ENCODE results near the gene METAP1D. TPM values are rescaled to one million over a fixed set of nuclear protein-coding genes. Genes with fewer than 3 reads are reported as not detected.

Gene METAP1D
- polyA plus RNA-seq, 1 donor from 2014 or later = 3.6 TPM

DNA sequence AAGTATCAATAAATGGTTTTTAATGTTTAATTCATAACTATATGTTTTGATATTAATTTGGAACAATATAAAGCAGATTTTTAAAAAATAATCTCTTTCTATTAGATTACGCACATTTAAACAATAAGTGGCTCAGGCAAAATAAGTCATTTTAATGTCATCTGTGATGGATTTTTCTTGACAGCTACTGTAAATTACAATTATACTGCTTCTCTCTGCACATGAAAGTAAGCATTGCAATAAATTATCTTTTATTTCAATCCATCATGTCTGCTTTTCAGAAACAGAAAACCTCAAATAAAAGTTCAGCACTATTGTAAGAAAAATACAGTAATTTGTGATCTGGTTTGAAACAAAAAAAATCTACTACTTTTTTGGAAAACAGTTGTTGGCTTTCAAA, 74.5 kb downstream of the METAP1D start:
- H3K36me3 Mint-ChIP-seq = peaks cover 2% of the 10 kb centered on the region
- H3K4me1 Mint-ChIP-seq = no peaks in the 10 kb centered on the region
- H3K27ac Mint-ChIP-seq = no peak overlapping the region
- H3K9me3 Mint-ChIP-seq = no peaks in the 10 kb centered on the region
- H3K27me3 Mint-ChIP-seq = peaks cover 3% of the 10 kb centered on the region
- H3K4me3 Mint-ChIP-seq = no peak overlapping the region

DNA sequence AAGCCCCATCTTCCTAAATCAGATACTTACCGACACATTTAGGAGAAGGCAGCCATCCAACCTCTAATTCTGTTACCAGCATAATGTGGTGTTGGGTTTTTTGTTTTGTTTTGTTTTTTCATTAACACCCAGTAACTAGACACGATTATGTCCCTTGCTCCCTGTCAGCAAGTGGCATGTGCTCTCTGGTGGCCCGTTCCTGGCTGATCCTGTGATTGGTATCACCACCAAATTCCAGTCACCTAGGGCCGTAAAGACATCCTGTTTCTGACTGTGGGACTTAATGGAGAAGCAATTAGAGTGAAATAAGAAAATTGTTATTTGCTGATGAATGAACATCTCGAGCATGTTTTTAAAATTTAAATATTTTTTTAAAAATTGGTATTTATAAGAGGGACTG, 79.7 kb downstream of the METAP1D start:
- peak overlapping the region; percentile 19 to 100 (median 93) for H3K27ac Mint-ChIP-seq
- H3K4me1 Mint-ChIP-seq = peaks cover 4 to 10% (median 7%) of the 10 kb centered on the region in 3 donors
- H3K27me3 Mint-ChIP-seq = peaks cover 45% of the 10 kb centered on the region
- peaks cover 3% of the 10 kb centered on the region for H3K36me3 Mint-ChIP-seq
- H3K9me3 Mint-ChIP-seq = peaks cover 0 to 10% (median 8%) of the 10 kb centered on the region in 3 donors
- peak overlapping the region in 1 of 4 donors; percentile 67 for H3K4me3 Mint-ChIP-seq

DNA sequence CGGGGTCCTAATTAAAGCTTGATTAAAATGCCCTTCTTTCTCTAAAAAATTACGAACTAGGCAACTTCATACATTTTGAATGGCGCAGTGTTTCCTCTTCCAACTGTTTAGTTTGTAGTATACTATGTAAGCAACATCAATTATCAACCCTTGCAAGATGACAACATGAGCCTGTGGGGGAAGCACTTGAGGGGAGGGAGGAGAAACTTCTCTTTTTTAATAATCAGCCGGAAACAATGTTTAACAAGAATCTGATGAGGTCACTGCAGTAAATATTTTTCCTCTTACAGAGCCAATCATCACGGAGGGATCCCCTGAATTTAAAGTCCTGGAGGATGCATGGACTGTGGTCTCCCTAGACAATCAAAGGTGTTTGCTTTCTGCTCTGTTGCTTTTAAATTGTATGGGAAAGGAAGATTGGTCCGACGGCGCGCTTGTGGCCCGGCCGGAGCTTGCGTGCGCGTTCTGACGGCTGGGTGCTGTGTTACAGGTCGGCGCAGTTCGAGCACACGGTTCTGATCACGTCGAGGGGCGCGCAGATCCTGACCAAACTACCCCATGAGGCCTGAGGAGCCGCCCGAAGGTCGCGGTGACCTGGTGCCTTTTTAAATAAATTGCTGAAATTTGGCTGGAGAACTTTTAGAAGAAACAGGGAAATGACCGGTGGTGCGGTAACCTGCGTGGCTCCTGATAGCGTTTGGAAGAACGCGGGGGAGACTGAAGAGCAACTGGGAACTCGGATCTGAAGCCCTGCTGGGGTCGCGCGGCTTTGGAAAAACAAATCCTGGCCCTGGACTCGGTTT, 80.3 kb downstream of the METAP1D start:
- H3K9me3 Mint-ChIP-seq = peaks cover 0 to 10% (median 8%) of the 10 kb centered on the region in 3 donors
- H3K27me3 Mint-ChIP-seq = peaks cover 49% of the 10 kb centered on the region
- H3K36me3 Mint-ChIP-seq = peaks cover 3% of the 10 kb centered on the region
- peak overlapping the region in 2 of 4 donors; percentile 44 to 67 for H3K4me3 Mint-ChIP-seq
- H3K27ac Mint-ChIP-seq = peak overlapping the region; percentile 90 to 100 (median 93)
- peaks cover 4 to 10% (median 7%) of the 10 kb centered on the region in 3 donors for H3K4me1 Mint-ChIP-seq

- peak overlapping the region; percentile 90 to 100 (median 91) for H3K27ac Mint-ChIP-seq
- peaks cover 0 to 12% (median 10%) of the 10 kb centered on the region in 3 donors for H3K9me3 Mint-ChIP-seq
- H3K4me1 Mint-ChIP-seq = peaks cover 11 to 16% (median 14%) of the 10 kb centered on the region in 3 donors
- H3K4me3 Mint-ChIP-seq = peak overlapping the region in 1 of 4 donors; percentile 67
- H3K27me3 Mint-ChIP-seq = peaks cover 56% of the 10 kb centered on the region
- peaks cover 3% of the 10 kb centered on the region for H3K36me3 Mint-ChIP-seq
Measured at GRCh38 chr2:172080641-172081220, 81.0 kb downstream of the METAP1D start.

DNA sequence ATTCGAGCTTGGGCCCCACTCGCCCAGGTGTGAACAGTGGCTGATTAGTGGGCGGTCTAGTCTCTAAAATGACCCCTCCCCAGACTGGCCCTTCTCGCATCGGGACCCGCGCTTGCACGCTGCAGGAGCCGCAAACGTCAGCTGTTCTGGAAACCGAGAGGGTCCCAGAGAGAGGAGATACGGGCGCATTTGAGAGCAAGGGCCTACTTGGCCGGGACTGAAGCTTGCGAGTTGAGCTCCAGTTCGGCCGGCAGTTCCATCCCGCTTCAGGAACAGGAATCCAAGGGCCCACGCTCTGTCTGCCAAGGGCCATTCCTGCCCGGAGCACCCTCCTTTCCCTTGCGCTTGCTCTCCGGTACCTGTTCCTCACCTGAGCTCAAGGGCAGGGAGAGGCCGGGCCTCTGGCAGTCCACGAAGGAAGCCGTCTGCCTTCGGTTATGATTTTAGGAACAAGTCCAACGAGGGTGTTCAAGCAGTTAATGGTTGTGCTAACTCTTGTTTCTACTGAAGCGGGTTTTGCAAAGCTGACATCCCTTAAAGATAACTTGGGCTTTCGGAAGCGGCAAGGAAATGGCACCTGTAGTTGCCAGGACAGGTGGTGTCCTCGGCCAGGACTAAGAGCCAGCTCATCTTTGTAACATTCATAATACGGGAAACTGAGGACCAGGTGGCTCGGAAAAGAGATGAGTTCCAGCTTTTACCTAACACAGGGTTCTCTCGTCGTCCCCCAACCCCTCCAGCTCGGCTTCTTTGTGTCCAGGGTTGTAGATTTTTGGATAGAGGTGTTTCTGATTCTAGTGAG, 81.7 kb downstream of the METAP1D start:
- H3K36me3 Mint-ChIP-seq = peaks cover 3% of the 10 kb centered on the region

GRCh38 chr2:172082105-172082943, 82.6 kb downstream of the METAP1D start:
- H3K9me3 Mint-ChIP-seq = peaks cover 0 to 14% (median 10%) of the 10 kb centered on the region in 3 donors
- H3K36me3 Mint-ChIP-seq = peaks cover 3% of the 10 kb centered on the region
- peaks cover 68% of the 10 kb centered on the region for H3K27me3 Mint-ChIP-seq
- peak overlapping the region in 3 of 4 donors; percentile 51 to 96 (median 55) for H3K4me3 Mint-ChIP-seq
- H3K4me1 Mint-ChIP-seq = peaks cover 14 to 16% (median 15%) of the 10 kb centered on the region in 3 donors
- H3K27ac Mint-ChIP-seq = peak overlapping the region; percentile 86 to 100 (median 91)

More for the DNA sequence above, 81.7 kb downstream of the METAP1D start:
- Mint-ChIP-seq H3K27me3 (peaks cover 59% of the 10 kb centered on the region), H3K4me3 (peak overlapping the region in 2 of 4 donors; percentile 23 to 96), H3K4me1 (peaks cover 13 to 16% (median 15%) of the 10 kb centered on the region in 3 donors), H3K9me3 (peaks cover 0 to 14% (median 10%) of the 10 kb centered on the region in 3 donors), H3K27ac (peak overlapping the region; percentile 73 to 100 (median 91))

DNA sequence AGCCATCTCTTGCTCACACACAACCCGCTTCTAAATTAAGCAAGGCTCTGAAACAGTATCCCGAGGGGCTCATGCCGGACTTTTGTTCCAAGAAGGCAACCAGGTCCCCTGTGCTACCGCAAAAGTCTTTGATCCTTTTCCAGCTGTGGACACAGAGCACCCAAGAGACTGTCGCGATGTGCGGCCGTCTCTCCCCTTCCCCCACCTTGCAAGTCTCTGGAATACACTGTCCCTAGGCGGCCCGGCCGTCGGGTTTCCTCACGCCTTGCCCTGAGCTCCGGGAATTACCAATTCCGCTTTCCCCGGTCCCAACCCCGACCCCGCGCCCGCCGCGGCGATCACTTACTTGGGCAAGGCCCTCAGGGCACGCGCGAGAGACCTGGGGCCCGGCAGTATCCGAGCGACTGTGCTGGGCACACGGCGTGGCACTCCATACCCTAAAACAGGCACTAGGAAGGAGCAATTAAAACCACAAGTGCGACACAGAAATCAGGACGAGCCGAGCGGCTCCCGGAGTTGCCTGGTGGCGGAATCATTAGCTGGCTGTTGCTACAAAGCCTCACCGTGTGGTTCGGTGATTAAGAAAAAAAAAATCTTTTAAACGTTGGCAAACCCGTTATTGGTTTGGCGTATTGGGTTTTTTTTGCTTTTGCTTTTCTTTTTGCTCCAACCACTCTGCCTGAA, 83.3 kb downstream of the METAP1D start:
- H3K4me1 Mint-ChIP-seq = peaks cover 14 to 18% (median 16%) of the 10 kb centered on the region in 3 donors
- H3K36me3 Mint-ChIP-seq = peaks cover 5% of the 10 kb centered on the region
- peak overlapping the region in 3 of 4 donors; percentile 38 to 96 (median 72) for H3K4me3 Mint-ChIP-seq
- H3K27ac Mint-ChIP-seq = peak overlapping the region; percentile 92 to 100 (median 93)
- peaks cover 76% of the 10 kb centered on the region for H3K27me3 Mint-ChIP-seq
- H3K9me3 Mint-ChIP-seq = peaks cover 0 to 16% (median 10%) of the 10 kb centered on the region in 3 donors

DNA sequence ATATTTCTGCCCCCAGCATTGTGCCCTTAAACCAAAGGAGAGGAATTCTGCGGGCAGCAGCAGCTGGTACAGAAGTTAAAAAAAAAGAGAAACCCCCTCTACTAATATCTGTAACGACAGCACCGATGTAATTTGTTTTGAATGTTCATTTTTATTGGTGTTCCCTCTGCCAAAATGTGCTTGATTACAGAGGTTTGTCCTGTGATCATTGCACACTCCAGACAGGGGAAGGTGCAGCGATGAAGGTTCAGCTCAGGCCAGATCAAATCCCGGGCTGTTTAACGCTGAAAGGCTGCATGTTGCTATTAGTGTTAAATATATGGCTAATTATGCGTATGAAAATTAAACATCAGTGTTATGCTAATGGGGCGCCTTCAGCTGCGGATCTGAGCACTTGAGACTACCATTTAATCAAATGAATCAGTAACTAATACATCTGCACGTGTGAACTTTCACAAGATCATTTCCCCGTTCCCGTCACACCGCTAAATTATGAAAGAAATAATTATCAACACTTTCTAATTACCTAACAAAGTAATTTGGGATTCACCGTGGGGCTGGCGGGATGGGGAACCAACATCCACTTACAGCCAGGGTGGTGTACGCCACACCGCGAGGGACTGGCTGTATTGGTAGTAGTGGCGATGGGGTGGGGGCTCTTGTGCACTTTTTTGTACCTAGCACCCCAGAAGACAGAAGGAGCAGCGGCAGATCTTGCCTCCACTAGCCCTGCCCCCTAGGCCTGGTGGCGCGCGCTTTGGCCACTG, 84.1 kb downstream of the METAP1D start:
- H3K9me3 Mint-ChIP-seq = peaks cover 0 to 16% (median 10%) of the 10 kb centered on the region in 3 donors
- H3K27ac Mint-ChIP-seq = peak overlapping the region; percentile 92 to 100 (median 93)
- peaks cover 5% of the 10 kb centered on the region for H3K36me3 Mint-ChIP-seq

GRCh38 chr2:172084395-172084644, 84.6 kb downstream of the METAP1D start:
- Mint-ChIP-seq H3K4me1 (peaks cover 14 to 18% (median 18%) of the 10 kb centered on the region in 3 donors), H3K27ac (peak overlapping the region; percentile 92 to 100 (median 93))

More for the DNA sequence above, 84.1 kb downstream of the METAP1D start:
- peaks cover 14 to 18% (median 18%) of the 10 kb centered on the region in 3 donors for H3K4me1 Mint-ChIP-seq
- peak overlapping the region; percentile 44 to 96 (median 85) for H3K4me3 Mint-ChIP-seq
- H3K27me3 Mint-ChIP-seq = peaks cover 82% of the 10 kb centered on the region

DNA sequence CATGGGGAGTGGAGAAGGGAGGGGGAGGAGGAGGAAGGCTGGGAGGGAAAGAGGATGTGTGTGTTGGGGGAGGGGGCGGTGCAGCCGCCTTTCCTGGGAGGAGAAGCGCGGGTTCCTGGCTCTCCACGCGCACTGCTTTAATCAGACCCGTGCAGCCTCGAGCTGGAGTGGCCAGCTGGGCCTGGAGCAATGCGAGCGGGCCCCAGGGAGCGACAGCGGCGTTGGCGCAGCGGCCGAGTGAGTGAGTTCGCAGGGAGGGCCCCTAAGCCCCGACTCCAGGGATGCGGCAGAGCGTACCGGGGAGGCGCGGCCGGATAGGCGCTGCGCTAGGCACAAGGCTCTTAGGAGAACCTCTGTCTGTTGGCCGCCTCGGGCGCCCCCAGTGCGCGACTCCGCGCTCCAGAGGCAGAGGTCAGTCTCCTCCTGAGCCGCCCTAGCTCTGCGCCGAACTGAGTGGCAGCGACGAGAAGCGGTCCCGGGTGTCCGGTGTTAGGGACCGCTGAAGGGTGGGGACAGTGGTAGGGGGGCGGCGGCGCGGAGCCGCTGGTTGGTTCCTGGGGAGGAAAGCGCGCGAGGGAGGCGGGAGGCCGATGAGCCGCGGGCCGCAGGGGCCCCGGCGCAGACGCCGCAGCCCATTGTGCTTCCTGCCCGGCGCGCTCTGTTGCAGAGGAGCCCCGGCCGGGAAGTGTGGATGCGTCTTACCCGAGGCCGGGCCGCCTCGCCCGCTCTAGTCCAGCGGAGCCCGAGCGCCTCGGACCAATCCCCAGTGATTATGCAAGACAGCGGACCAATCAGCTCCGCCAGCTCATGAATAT, 85.1 kb downstream of the METAP1D start:
- Mint-ChIP-seq H3K9me3 (peaks cover 0 to 16% (median 8%) of the 10 kb centered on the region in 3 donors), H3K27ac (peak overlapping the region; percentile 93 to 100 (median 98)), H3K4me1 (peaks cover 14 to 18% (median 18%) of the 10 kb centered on the region in 3 donors), H3K36me3 (peaks cover 5% of the 10 kb centered on the region), H3K4me3 (peak overlapping the region; percentile 71 to 96 (median 92)), H3K27me3 (peaks cover 79% of the 10 kb centered on the region)

More at GRCh38 chr2:172084395-172084644, 84.6 kb downstream of the METAP1D start:
- Mint-ChIP-seq H3K9me3 (peaks cover 0 to 16% (median 10%) of the 10 kb centered on the region in 3 donors), H3K4me3 (peak overlapping the region; percentile 71 to 96 (median 85)), H3K27me3 (peaks cover 80% of the 10 kb centered on the region), H3K36me3 (peaks cover 5% of the 10 kb centered on the region)

GRCh38 chr2:172085460-172086159, 85.9 kb downstream of the METAP1D start, which contains the start of gene DLX1:
Gene DLX1, plus strand, starts transcription at chr2:172085507. Its CDS starts 171 bp downstream, at chr2:172085678.
- Mint-ChIP-seq H3K4me1 (peaks cover 14 to 18% (median 18%) of the 10 kb centered on the region in 3 donors), H3K27me3 (peaks cover 77% of the 10 kb centered on the region), H3K27ac (peak within 1 kb of the TSS; percentile 93 to 100 (median 98)), H3K36me3 (peaks cover 5% of the 10 kb centered on the region), H3K9me3 (peaks cover 0 to 12% (median 3%) of the 10 kb centered on the region in 3 donors), H3K4me3 (peak within 1 kb of the TSS; percentile 71 to 96 (median 92))

All from IgD-negative memory B cell (primary cell).